HCT116 (cell line): ENCODE measurements around the gene ZNF730. TPM values are rescaled to one million over a fixed set of nuclear protein-coding genes. Genes with fewer than 3 reads are reported as not detected.
"Not testable (repeated sequence)": the region's sequence is repeated elsewhere in the genome, so short reads cannot be mapped to it uniquely, and the experiment has no call there.

Experiments used
- ATAC-seq: fragments of 200-7000 bp; cut with Tn5 transposase; 2 replicates; pipeline ENCODE4 v1.9.1; 2020; ENCODE audit warnings: mild to moderate bottlenecking, moderate library complexity
- BruUV-seq: library from RNA; stranded (reverse); fragments of 400-500 nt; replicated peaks from 2 replicates; lab custom pipeline; 2021; lab: Mats Ljungman, UMichigan
- CTCF ChIA-PET: fragments of 300-600 bp; sonication (Branson Sonifier 250); formaldehyde crosslinking; loops from one replicate; lab custom pipeline; 2021; ENCODE audit warnings: antibody characterized with exemption; lab: Charles Lee
- POLR2A ChIA-PET: fragments of 300-600, 350-600 bp; sonication (Branson Sonifier 250); formaldehyde crosslinking; loops from one replicate; lab custom pipeline; 2021; ENCODE audit warnings: antibody characterized with exemption; lab: Charles Lee
- RAD21 ChIA-PET, 2 experiments: fragments of 300-600 bp; sonication (Branson Sonifier 250); formaldehyde crosslinking; loops; one replicate each; lab custom pipeline; 2023; ENCODE audit warnings: low total read pairs in 2 of 2; ENCODE audit not compliant: uncharacterized antibody in 2 of 2, unreplicated experiment in 2 of 2, low non-redundant PET in 1 of 2; lab: Charles Lee
- DNase-seq: peaks from one replicate; pipeline ENCODE4 v3.0.0-alpha.2; 2010; ENCODE audit warnings: low read depth, low spot score
- H2AFZ ChIP-seq: fragments of 200-600 bp; shearing (Covaris generic), sonication (generic); 2 replicates; pipeline ENCODE4 v1.6.1; 2017; ENCODE audit warnings: low read depth, mixed run types, mixed read lengths, antibody characterized with exemption, low read length; ENCODE audit not compliant: poor library complexity, severe bottlenecking
- H3K27ac ChIP-seq: 2 replicates; pipeline ENCODE4 v1.5.1; 2012; ENCODE audit warnings: low read depth, low read length
- H3K27me3 ChIP-seq: fragments of 200-600 bp; sonication (generic); 2 replicates; pipeline ENCODE4 v1.6.1; 2016; ENCODE audit warnings: mixed run types, low read length, mixed read lengths; ENCODE audit not compliant: insufficient read depth
- H3K36me3 ChIP-seq, 2 experiments: fragments of 200-500 bp in 1 of 2; fragments of 200-600 bp in 1 of 2; sonication (Bioruptor generic) in 1 of 2; sonication (generic) in 1 of 2; 2 replicates each; pipeline versions ENCODE4 v1.5.1 to v1.6.1; 2014 to 2016; ENCODE audit warnings: low read length in 2 of 2, inconsistent platforms in 1 of 2, mixed read lengths in 1 of 2, mixed run types in 1 of 2; ENCODE audit not compliant: insufficient read depth in 2 of 2, control insufficient read depth in 1 of 2
- H3K4me1 ChIP-seq, 2 experiments: fragments of 200-600 bp in 1 of 2; sonication (generic) in 1 of 2; 2 replicates each; pipeline versions ENCODE4 v1.5.1 to v1.6.1; 2012 to 2017; ENCODE audit warnings: low read length in 2 of 2, inconsistent platforms in 1 of 2, mild to moderate bottlenecking in 1 of 2, mixed read lengths in 1 of 2, mixed run types in 1 of 2, moderate library complexity in 1 of 2; ENCODE audit not compliant: insufficient read depth in 2 of 2, control insufficient read depth in 1 of 2
- H3K4me2 ChIP-seq: fragments of 200-600 bp; sonication (generic); 2 replicates; pipeline ENCODE4 v1.6.1; 2017; ENCODE audit warnings: mixed run types, low read length, mixed read lengths
- H3K4me3 ChIP-seq, 2 experiments: fragments of 200-600 bp in 1 of 2; sonication (generic) in 1 of 2; replicated peaks in 1 of 2; 2 replicates each; pipeline ENCODE4 v1.5.1; 2011 to 2016; ENCODE audit warnings: low read length in 2 of 2, control low read depth in 1 of 2, low read depth in 1 of 2, mild to moderate bottlenecking in 1 of 2, mixed read lengths in 1 of 2, mixed run types in 1 of 2
- H3K79me2 ChIP-seq: fragments of 200-600 bp; sonication (generic); 2 replicates; pipeline ENCODE4 v1.6.1; 2017; ENCODE audit warnings: mild to moderate bottlenecking, mixed run types, low read length, moderate library complexity, mixed read lengths; ENCODE audit not compliant: insufficient read depth
- H3K9ac ChIP-seq: fragments of 200-600 bp; sonication (generic); 2 replicates; pipeline ENCODE4 v1.6.1; 2016; ENCODE audit warnings: low read length, mixed read lengths
- H3K9me2 ChIP-seq: fragments of 200-600 bp; sonication (generic), shearing (Covaris generic); 2 replicates; pipeline ENCODE4 v1.6.1; 2017; ENCODE audit warnings: mixed run types, mild to moderate bottlenecking, moderate library complexity; ENCODE audit not compliant: insufficient read depth
- H3K9me3 ChIP-seq, 2 experiments: fragments of 200-500 bp in 1 of 2; fragments of 200-600 bp in 1 of 2; sonication (Bioruptor generic) in 1 of 2; sonication (generic) in 1 of 2; 2 replicates each; pipeline ENCODE4 v1.6.1; 2014 to 2017; ENCODE audit warnings: low read length in 2 of 2, mixed read lengths in 2 of 2, inconsistent platforms in 1 of 2, low read depth in 1 of 2, mild to moderate bottlenecking in 1 of 2, mixed run types in 1 of 2, moderate library complexity in 1 of 2; ENCODE audit not compliant: control insufficient read depth in 1 of 2, insufficient read depth in 1 of 2
- H4K20me1 ChIP-seq: fragments of 200-600 bp; sonication (generic), shearing (Covaris generic); 2 replicates; pipeline ENCODE4 v1.6.1; 2017; ENCODE audit warnings: mixed run types, mild to moderate bottlenecking, moderate library complexity; ENCODE audit not compliant: insufficient read depth
- CBX3 ChIP-seq: IDR thresholded peaks from 2 replicates; pipeline ENCODE4 v1.6.1; 2012; ENCODE audit warnings: low read depth
- EGR1 ChIP-seq: IDR thresholded peaks from 2 replicates; pipeline ENCODE4 v1.6.1; 2012; ENCODE audit warnings: low read depth
- ELF1 ChIP-seq: IDR thresholded peaks from 2 replicates; pipeline ENCODE4 v1.6.1; 2012; ENCODE audit warnings: low read depth, borderline replicate concordance
- FOSL1 ChIP-seq: IDR thresholded peaks from 2 replicates; pipeline ENCODE4 v1.6.1; 2012; ENCODE audit warnings: low read depth
- POLR2A ChIP-seq: IDR thresholded peaks from 2 replicates; pipeline ENCODE4 v1.7.0; 2011; ENCODE audit warnings: borderline replicate concordance; ENCODE audit not compliant: insufficient read depth, insufficient read length; ENCODE audit errors: extremely low read depth
- SIN3A ChIP-seq: IDR thresholded peaks from 2 replicates; pipeline ENCODE4 v1.6.1; 2012; ENCODE audit warnings: low read depth
- SP1 ChIP-seq: IDR thresholded peaks from 2 replicates; pipeline ENCODE4 v1.6.1; 2012; ENCODE audit warnings: low read depth
- TCF7L2 ChIP-seq: IDR thresholded peaks from 2 replicates; pipeline ENCODE4 v1.7.0; 2011; ENCODE audit warnings: borderline replicate concordance, inconsistent platforms; ENCODE audit not compliant: insufficient read depth, insufficient read length; ENCODE audit errors: extremely low read depth
- YY1 ChIP-seq: IDR thresholded peaks from 2 replicates; pipeline ENCODE4 v1.6.1; 2011; ENCODE audit warnings: low read length, low read depth, moderate library complexity, mild to moderate bottlenecking; ENCODE audit not compliant: insufficient replicate concordance; ENCODE audit errors: extremely low read depth
- ZFX ChIP-seq: fragments of 450-650 bp; IDR thresholded peaks from 2 replicates; pipeline ENCODE4 v1.6.1; 2017
- intact Hi-C: fragments of 100-400 bp; cut with micrococcal nuclease; formaldehyde crosslinking; loops from 2 replicates; pipeline ENCODE4 v1.10.0; 2022
- total RNA-seq: library from RNA; stranded (reverse); gene quantifications from one replicate; pipeline ENCODE4 v1.2.1, GENCODE V29; 2021; ENCODE audit not compliant: unreplicated experiment
- TF ChIP-seq, protein P1 (sequence below), 3 experiments: fragments of 200-600 bp in 1 of 3; sonication (generic) in 1 of 3; IDR thresholded peaks in 2 of 3; conservative IDR thresholded peaks in 1 of 3; 2 replicates each; pipeline ENCODE4 v1.5.1; 2012 to 2017; ENCODE audit warnings: low read depth in 2 of 3, low read length in 2 of 3, antibody characterized with exemption in 1 of 3, borderline replicate concordance in 1 of 3, control low read depth in 1 of 3, mild to moderate bottlenecking in 1 of 3, mixed read lengths in 1 of 3, mixed run types in 1 of 3, moderate library complexity in 1 of 3; ENCODE audit not compliant: insufficient read depth in 1 of 3
- TF ChIP-seq, protein P2 (sequence below): IDR thresholded peaks from 2 replicates; pipeline ENCODE4 v1.6.1; 2012; ENCODE audit warnings: low read depth

Gene ZNF730
- total RNA-seq, 1 experiment from 2014 or later, result not detected

DNA sequence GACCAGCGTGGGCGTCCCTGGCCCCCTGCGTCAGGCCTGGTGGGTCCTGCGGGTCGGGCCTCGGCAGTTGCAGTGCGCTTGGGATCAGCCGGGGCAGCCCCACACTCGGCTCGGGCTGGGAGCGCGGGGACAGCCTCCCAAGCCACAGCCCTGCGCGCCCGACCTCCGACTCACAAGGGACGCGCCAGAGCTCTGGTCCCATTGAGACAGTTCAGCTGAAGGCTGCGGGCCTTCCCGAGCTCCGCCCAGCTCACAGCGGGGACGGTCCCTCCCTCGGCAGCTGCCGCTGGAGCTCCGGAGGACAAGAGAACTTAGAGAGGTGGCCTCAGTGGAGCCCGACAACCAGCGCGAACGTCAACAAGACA is 45.7 kb upstream of the ZNF730 start (continued):
- TF ChIP-seq, protein P1, sequence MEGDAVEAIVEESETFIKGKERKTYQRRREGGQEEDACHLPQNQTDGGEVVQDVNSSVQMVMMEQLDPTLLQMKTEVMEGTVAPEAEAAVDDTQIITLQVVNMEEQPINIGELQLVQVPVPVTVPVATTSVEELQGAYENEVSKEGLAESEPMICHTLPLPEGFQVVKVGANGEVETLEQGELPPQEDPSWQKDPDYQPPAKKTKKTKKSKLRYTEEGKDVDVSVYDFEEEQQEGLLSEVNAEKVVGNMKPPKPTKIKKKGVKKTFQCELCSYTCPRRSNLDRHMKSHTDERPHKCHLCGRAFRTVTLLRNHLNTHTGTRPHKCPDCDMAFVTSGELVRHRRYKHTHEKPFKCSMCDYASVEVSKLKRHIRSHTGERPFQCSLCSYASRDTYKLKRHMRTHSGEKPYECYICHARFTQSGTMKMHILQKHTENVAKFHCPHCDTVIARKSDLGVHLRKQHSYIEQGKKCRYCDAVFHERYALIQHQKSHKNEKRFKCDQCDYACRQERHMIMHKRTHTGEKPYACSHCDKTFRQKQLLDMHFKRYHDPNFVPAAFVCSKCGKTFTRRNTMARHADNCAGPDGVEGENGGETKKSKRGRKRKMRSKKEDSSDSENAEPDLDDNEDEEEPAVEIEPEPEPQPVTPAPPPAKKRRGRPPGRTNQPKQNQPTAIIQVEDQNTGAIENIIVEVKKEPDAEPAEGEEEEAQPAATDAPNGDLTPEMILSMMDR (IDR thresholded peaks at IDR 0.05 in 2 of 3, conservative IDR thresholded peaks at IDR 0.05 in 1 of 3; ENCODE audit: borderline replicate concordance in 1 of 3, insufficient read depth in 1 of 3, low read depth in 2 of 3, low read length in 2 of 3), result no peak
- TF ChIP-seq POLR2A, result no peak
- no peak for TF ChIP-seq FOSL1

DNA sequence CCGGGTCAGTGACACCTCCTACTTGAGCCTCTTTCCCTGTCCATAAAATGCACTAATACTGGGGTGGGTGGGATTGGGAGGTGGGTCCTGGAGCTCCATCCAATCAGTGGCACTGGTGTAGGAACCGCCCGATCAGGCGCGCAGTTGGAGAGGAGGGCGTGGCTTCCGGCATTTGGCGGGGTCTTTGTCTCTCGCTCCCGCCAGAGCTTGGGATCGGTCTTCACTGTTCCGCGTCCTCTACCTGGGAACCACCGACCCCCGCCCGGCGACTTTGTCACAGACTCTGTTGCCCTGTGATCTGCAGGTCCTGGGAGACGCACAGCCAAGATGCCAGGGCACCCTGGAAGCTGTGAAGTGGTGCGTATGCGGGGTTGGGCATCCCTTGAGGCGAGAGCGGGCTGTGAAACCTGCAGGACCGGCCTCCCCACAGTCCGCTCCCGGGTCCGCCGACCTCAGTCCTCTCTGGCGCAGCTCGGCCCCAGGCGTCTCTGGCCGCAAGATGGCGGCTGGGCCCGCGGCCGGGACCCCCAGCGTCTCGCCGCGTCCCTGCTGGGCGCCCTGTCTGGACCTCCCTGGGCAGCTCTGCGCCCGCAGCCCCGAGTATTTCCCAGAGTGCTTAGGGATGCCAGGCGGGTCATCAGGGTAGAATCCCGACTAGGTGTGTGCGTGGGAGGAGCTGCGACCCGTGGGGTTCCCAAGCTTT is 41.6 kb upstream of the ZNF730 start:
- Histone ChIP-seq H3K4me1 (no peaks in the 10 kb centered on the region), H3K4me3 (no peak overlapping the region), H2AFZ (no peak overlapping the region), H3K4me2 (no peak overlapping the region), H3K9ac (no peak overlapping the region), H3K79me2 (no peaks in the 10 kb centered on the region), H3K9me2 (no peaks in the 10 kb centered on the region)
- ATAC-seq (no peak), DNase-seq (no peak)
- POLR2A ChIA-PET, result no interaction called here
- BruUV-seq, result no TSS peak
- RAD21 ChIA-PET, result no interaction called here
- intact Hi-C loops, result no loop called here
- no peak for TF ChIP-seq YY1
- no peak for TF ChIP-seq ZFX
- TF ChIP-seq SP1, result no peak
- TF ChIP-seq ELF1, result no peak
- no peak for TF ChIP-seq CBX3
- TF ChIP-seq EGR1, result no peak
- TF ChIP-seq, protein P2, sequence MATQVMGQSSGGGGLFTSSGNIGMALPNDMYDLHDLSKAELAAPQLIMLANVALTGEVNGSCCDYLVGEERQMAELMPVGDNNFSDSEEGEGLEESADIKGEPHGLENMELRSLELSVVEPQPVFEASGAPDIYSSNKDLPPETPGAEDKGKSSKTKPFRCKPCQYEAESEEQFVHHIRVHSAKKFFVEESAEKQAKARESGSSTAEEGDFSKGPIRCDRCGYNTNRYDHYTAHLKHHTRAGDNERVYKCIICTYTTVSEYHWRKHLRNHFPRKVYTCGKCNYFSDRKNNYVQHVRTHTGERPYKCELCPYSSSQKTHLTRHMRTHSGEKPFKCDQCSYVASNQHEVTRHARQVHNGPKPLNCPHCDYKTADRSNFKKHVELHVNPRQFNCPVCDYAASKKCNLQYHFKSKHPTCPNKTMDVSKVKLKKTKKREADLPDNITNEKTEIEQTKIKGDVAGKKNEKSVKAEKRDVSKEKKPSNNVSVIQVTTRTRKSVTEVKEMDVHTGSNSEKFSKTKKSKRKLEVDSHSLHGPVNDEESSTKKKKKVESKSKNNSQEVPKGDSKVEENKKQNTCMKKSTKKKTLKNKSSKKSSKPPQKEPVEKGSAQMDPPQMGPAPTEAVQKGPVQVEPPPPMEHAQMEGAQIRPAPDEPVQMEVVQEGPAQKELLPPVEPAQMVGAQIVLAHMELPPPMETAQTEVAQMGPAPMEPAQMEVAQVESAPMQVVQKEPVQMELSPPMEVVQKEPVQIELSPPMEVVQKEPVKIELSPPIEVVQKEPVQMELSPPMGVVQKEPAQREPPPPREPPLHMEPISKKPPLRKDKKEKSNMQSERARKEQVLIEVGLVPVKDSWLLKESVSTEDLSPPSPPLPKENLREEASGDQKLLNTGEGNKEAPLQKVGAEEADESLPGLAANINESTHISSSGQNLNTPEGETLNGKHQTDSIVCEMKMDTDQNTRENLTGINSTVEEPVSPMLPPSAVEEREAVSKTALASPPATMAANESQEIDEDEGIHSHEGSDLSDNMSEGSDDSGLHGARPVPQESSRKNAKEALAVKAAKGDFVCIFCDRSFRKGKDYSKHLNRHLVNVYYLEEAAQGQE, result no peak
- TF ChIP-seq SIN3A, result no peak
- TF ChIP-seq POLR2A, result no peak
- no peak for TF ChIP-seq TCF7L2
- TF ChIP-seq, all 23 proteins: peak for 0
- no peak overlapping the region for H3K27ac ChIP-seq
- no peaks in the 10 kb centered on the region for H3K36me3 ChIP-seq
- CTCF ChIA-PET, result no interaction called here
- no peaks in the 10 kb centered on the region for H3K27me3 ChIP-seq
- H3K9me3 ChIP-seq, result no peaks in the 10 kb centered on the region; a peak in 2 of 4 replicates
- H4K20me1 ChIP-seq, result no peaks in the 10 kb centered on the region

DNA sequence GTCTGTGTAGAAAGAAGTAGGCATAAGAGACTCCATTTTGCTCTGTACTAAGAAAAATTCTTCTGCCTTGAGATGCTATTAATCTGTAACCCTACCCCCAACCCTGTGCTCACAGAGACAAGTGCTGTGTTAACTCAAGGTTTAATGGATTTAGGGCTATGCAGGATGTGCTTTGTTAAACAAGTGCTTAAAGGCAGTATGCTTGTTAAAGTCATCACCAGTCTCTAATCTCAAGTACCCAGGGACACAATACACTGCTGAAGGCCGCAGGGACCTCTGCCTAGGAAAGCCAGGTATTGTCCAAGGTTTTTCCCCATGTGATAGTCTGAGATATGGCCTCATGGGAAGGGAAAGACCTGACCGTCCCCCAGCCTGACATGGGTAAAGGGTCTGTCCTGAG is 39.0 kb upstream of the ZNF730 start:
- ATAC-seq, H3K9me2 ChIP-seq, H3K27me3 ChIP-seq, H3K9ac ChIP-seq, DNase-seq, H2AFZ ChIP-seq, CTCF ChIA-PET, H4K20me1 ChIP-seq, BruUV-seq, H3K36me3 ChIP-seq, H3K4me1 ChIP-seq, H3K79me2 ChIP-seq, intact Hi-C loops, RAD21 ChIA-PET, H3K4me3 ChIP-seq, H3K4me2 ChIP-seq, POLR2A ChIA-PET, H3K9me3 ChIP-seq, H3K27ac ChIP-seq: not testable (repeated sequence)
